ENCODE measurements around the gene IQCH. TPM values are rescaled to one million over a fixed set of nuclear protein-coding genes. Genes with fewer than 3 reads are reported as not detected.

IQCH gene
- polyA plus RNA-seq, 1 of the 3 experiments (the other 2 are of a cell fraction): 0.81 TPM

DNA sequence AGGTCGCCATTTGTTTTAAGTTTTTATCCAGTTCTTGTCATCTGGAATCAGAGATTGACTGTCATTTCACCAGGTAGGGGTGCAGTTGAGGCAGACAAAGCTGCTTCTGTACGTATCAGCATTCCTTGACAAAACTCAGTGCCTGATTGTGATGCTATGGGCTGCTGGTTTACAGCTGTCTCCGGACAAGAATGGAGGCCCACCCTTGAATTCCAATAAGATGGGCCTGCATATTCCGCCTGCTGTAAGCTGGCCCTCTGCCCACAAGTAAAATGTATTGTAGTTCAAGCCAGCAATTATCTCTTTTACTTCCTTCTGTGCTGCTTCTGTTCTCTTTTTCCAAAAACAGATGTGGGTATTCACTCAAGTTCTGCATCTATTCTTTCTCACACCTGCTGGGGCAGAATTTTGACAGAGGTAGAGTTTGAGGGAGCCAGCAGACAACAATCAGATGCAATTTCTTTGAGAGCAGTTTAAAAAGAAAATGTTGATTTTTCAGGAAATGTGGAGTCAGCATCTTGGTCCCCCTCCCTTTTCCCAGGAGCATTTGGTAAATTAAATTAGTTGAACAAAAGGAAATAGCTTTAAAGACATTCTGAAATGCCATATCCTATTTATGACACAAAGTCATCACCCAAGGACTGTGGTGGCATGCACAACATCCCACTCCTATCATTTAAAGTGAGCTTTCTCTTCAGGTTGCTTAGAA is 53.5 kb downstream of the IQCH start:
- Histone ChIP-seq H3K9ac (no peak overlapping the region), H2AFZ (ENCODE audit: low read depth) (no peak overlapping the region), H3K9me2 (no peaks in the 10 kb centered on the region), H3K79me2 (ENCODE audit: insufficient read depth) (no peaks in the 10 kb centered on the region), H3K4me2 (peak overlapping the region; percentile 18; the same call in 1 of the 2 replicates), H3K4me1 (ENCODE audit: control insufficient read depth in 1 of 2, insufficient read depth in 2 of 2, low read depth in 1 of 2, low read length in 1 of 2) (peaks cover 3 to 16% of the 10 kb centered on the region in 2 experiments; a peak in 3 of 4 replicates), H3K4me3 (ENCODE audit: low read depth in 2 of 2, low read length in 1 of 2) (no peak overlapping the region), H4K20me1 (ENCODE audit: insufficient read depth) (no peaks in the 10 kb centered on the region), H3K36me3 (replicated peaks in 1 of 2; ENCODE audit: control insufficient read depth in 1 of 2, insufficient read depth in 2 of 2, low read length in 1 of 2) (no peaks in the 10 kb centered on the region), H3K27me3 (ENCODE audit: insufficient read depth) (no peaks in the 10 kb centered on the region), H3K27ac (ENCODE audit: low read depth in 2 of 2, low read length in 1 of 2) (peak overlapping the region; percentile 11 to 37; a peak in 2 of 4 replicates), H3K9me3 (no peaks in the 10 kb centered on the region), H3F3A (replicated peaks; ENCODE audit: insufficient read depth) (no peaks in the 10 kb centered on the region)
- whole genome bisulfite sequencing (ENCODE audit: low lambda C conversion rate): 42% methylated on average over 4 of the region's 4 CpGs
- ChIA-PET POLR2A (no interaction called here), CTCF (interaction anchor here (0.6 to 4.4 kb wide), 6 partner anchors 126 to 867 kb away, joined by 3 to 28 read pairs (median 4); no protein-coding TSS in a partner anchor)
- TF ChIP-seq NFIC (IDR thresholded peaks at IDR 0.05; ENCODE audit: borderline replicate concordance) (peak; percentile 10; the same call in 1 of the 2 replicates), TCF12 (IDR thresholded peaks at IDR 0.05) (no peak)
- TF ChIP-seq, protein P1, sequence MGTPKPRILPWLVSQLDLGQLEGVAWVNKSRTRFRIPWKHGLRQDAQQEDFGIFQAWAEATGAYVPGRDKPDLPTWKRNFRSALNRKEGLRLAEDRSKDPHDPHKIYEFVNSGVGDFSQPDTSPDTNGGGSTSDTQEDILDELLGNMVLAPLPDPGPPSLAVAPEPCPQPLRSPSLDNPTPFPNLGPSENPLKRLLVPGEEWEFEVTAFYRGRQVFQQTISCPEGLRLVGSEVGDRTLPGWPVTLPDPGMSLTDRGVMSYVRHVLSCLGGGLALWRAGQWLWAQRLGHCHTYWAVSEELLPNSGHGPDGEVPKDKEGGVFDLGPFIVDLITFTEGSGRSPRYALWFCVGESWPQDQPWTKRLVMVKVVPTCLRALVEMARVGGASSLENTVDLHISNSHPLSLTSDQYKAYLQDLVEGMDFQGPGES (IDR thresholded peaks at IDR 0.05; ENCODE audit: low read depth, low read length): no peak
- DNase-seq: peak; percentile 10

DNA sequence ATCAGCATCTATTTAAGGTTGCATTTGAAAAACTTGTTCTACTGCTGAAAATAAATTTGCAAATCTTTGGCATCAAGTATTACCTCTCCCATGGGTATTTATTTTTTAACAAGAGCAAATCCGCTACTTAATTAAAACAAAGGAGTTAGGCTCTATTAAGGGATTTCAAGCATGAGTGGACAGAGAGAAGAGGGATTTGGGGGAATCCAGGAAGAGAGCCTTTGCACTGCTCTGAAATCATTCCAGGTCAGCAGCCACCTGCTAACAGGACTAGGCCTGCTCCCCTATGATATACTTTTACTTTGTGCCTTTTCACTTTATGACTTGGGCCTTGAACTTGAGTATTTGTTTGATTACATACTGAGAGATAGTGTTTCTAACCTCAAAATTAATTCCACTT is 57.1 kb downstream of the IQCH start:
- ChIA-PET CTCF (interaction anchor here (1.1 kb wide), 1 partner anchor 11 kb away, joined by 3 read pairs; no protein-coding TSS in a partner anchor), POLR2A (no interaction called here)
- Histone ChIP-seq H3K27ac (ENCODE audit: low read depth in 2 of 2, low read length in 1 of 2) (no peak overlapping the region), H3K9me3 (no peaks in the 10 kb centered on the region), H4K20me1 (ENCODE audit: insufficient read depth) (no peaks in the 10 kb centered on the region), H3K9ac (no peak overlapping the region), H2AFZ (ENCODE audit: low read depth) (no peak overlapping the region), H3K79me2 (ENCODE audit: insufficient read depth) (no peaks in the 10 kb centered on the region), H3K4me2 (no peak overlapping the region), H3F3A (replicated peaks; ENCODE audit: insufficient read depth) (no peaks in the 10 kb centered on the region), H3K36me3 (replicated peaks in 1 of 2; ENCODE audit: control insufficient read depth in 1 of 2, insufficient read depth in 2 of 2, low read length in 1 of 2) (no peaks in the 10 kb centered on the region), H3K9me2 (no peaks in the 10 kb centered on the region), H3K4me3 (ENCODE audit: low read depth in 2 of 2, low read length in 1 of 2) (no peak overlapping the region), H3K4me1 (ENCODE audit: control insufficient read depth in 1 of 2, insufficient read depth in 2 of 2, low read depth in 1 of 2, low read length in 1 of 2) (peaks cover 3 to 16% of the 10 kb centered on the region in 2 experiments; a peak in 3 of 4 replicates), H3K27me3 (ENCODE audit: insufficient read depth) (no peaks in the 10 kb centered on the region)
- 97% methylated on average over 1 of the region's 1 CpG for WGBS (ENCODE audit: low lambda C conversion rate)
- no peak for TF ChIP-seq FOXM1 (IDR thresholded peaks at IDR 0.05; ENCODE audit: low read depth)
- TF ChIP-seq, protein P1 (IDR thresholded peaks at IDR 0.05; ENCODE audit: low read depth, low read length): no peak
- no peak for TF ChIP-seq MEF2A (IDR thresholded peaks at IDR 0.05; ENCODE audit: borderline replicate concordance, low read depth)
- no peak for TF ChIP-seq NFIC (IDR thresholded peaks at IDR 0.05; ENCODE audit: borderline replicate concordance)
- DNase-seq: no peak

DNA sequence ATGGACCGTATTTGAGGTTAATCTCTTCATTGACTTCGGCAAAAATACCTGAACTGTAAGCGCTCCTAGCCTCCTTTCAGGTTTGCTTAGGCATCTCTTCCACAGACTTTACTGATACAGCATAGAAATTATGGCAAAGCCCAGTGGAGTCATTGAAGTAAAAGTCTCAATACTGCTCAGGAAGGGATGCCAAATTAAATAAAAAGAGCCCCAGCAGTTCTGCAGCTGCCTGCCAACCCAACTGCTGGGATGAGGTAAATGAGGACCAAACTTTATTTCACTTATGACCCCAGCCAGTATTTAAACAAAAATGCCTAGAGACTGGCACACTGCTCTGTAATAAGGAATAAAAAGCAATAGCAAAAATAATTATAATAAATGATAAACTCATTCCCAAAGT is 65.4 kb downstream of the IQCH start:
- Histone ChIP-seq H4K20me1 (ENCODE audit: insufficient read depth) (no peaks in the 10 kb centered on the region), H3K4me1 (ENCODE audit: control insufficient read depth in 1 of 2, insufficient read depth in 2 of 2, low read depth in 1 of 2, low read length in 1 of 2) (no peaks in the 10 kb centered on the region), H3K9me3 (no peaks in the 10 kb centered on the region), H3K36me3 (replicated peaks in 1 of 2; ENCODE audit: control insufficient read depth in 1 of 2, insufficient read depth in 2 of 2, low read length in 1 of 2) (no peaks in the 10 kb centered on the region), H3K4me2 (no peak overlapping the region), H3K27ac (ENCODE audit: low read depth in 2 of 2, low read length in 1 of 2) (no peak overlapping the region), H3F3A (replicated peaks; ENCODE audit: insufficient read depth) (no peaks in the 10 kb centered on the region), H3K9me2 (no peaks in the 10 kb centered on the region), H3K27me3 (ENCODE audit: insufficient read depth) (no peaks in the 10 kb centered on the region), H3K4me3 (ENCODE audit: low read depth in 2 of 2, low read length in 1 of 2) (no peak overlapping the region), H3K9ac (no peak overlapping the region), H2AFZ (ENCODE audit: low read depth) (no peak overlapping the region), H3K79me2 (ENCODE audit: insufficient read depth) (no peaks in the 10 kb centered on the region)
- POLR2A ChIA-PET: no interaction called here
- WGBS (ENCODE audit: low lambda C conversion rate): 95% methylated on average over 3 of the region's 3 CpGs
- CTCF ChIA-PET: interaction anchor here (1.0 to 1.3 kb wide), 2 partner anchors 16 to 373 kb away, joined by 3 to 5 read pairs; no protein-coding TSS in a partner anchor
- no peak for DNase-seq
- TF ChIP-seq MXI1 (IDR thresholded peaks at IDR 0.05; ENCODE audit: low read depth, low read length) (no peak), GATA2 (CRISPR knock-in tag; IDR thresholded peaks at IDR 0.05) (no peak), RXRA (IDR thresholded peaks at IDR 0.05; ENCODE audit: borderline replicate concordance, low read depth) (no peak), TEAD4 (IDR thresholded peaks at IDR 0.05; ENCODE audit: borderline replicate concordance, insufficient read depth) (no peak), NFIC (IDR thresholded peaks at IDR 0.05; ENCODE audit: borderline replicate concordance) (no peak)
- TF ChIP-seq, protein P2, sequence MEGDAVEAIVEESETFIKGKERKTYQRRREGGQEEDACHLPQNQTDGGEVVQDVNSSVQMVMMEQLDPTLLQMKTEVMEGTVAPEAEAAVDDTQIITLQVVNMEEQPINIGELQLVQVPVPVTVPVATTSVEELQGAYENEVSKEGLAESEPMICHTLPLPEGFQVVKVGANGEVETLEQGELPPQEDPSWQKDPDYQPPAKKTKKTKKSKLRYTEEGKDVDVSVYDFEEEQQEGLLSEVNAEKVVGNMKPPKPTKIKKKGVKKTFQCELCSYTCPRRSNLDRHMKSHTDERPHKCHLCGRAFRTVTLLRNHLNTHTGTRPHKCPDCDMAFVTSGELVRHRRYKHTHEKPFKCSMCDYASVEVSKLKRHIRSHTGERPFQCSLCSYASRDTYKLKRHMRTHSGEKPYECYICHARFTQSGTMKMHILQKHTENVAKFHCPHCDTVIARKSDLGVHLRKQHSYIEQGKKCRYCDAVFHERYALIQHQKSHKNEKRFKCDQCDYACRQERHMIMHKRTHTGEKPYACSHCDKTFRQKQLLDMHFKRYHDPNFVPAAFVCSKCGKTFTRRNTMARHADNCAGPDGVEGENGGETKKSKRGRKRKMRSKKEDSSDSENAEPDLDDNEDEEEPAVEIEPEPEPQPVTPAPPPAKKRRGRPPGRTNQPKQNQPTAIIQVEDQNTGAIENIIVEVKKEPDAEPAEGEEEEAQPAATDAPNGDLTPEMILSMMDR (IDR thresholded peaks at IDR 0.05): no peak
- TF ChIP-seq, protein P3, sequence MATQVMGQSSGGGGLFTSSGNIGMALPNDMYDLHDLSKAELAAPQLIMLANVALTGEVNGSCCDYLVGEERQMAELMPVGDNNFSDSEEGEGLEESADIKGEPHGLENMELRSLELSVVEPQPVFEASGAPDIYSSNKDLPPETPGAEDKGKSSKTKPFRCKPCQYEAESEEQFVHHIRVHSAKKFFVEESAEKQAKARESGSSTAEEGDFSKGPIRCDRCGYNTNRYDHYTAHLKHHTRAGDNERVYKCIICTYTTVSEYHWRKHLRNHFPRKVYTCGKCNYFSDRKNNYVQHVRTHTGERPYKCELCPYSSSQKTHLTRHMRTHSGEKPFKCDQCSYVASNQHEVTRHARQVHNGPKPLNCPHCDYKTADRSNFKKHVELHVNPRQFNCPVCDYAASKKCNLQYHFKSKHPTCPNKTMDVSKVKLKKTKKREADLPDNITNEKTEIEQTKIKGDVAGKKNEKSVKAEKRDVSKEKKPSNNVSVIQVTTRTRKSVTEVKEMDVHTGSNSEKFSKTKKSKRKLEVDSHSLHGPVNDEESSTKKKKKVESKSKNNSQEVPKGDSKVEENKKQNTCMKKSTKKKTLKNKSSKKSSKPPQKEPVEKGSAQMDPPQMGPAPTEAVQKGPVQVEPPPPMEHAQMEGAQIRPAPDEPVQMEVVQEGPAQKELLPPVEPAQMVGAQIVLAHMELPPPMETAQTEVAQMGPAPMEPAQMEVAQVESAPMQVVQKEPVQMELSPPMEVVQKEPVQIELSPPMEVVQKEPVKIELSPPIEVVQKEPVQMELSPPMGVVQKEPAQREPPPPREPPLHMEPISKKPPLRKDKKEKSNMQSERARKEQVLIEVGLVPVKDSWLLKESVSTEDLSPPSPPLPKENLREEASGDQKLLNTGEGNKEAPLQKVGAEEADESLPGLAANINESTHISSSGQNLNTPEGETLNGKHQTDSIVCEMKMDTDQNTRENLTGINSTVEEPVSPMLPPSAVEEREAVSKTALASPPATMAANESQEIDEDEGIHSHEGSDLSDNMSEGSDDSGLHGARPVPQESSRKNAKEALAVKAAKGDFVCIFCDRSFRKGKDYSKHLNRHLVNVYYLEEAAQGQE (IDR thresholded peaks at IDR 0.05; ENCODE audit: low read depth, low read length): no peak
